Duodenal mucosa (tissue), 2 donors: ENCODE data around the gene HAT1.

ENCODE experiments used
- H3K27ac ChIP-seq: one replicate; pipeline ENCODE4 v1.7.0; 2013; ENCODE audit warnings: low read depth, low read length
- H3K27me3 ChIP-seq, 2 donors: one replicate each; pipeline ENCODE4 v1.7.0; 2013; ENCODE audit warnings: low read length in 2 of 2, control low read depth in 1 of 2; ENCODE audit not compliant: insufficient read depth in 2 of 2, control insufficient read depth in 1 of 2
- H3K36me3 ChIP-seq, 2 donors: one replicate each; pipeline ENCODE4 v1.7.0; 2013; ENCODE audit warnings: low read length in 2 of 2, control low read depth in 1 of 2; ENCODE audit not compliant: insufficient read depth in 2 of 2, control insufficient read depth in 1 of 2
- H3K4me1 ChIP-seq, 2 donors: one replicate each; pipeline ENCODE4 v1.7.0; 2013; ENCODE audit warnings: low read length in 2 of 2, control low read depth in 1 of 2; ENCODE audit not compliant: insufficient read depth in 2 of 2, control insufficient read depth in 1 of 2
- H3K4me3 ChIP-seq, 2 donors: one replicate each; pipeline ENCODE4 v1.7.0; 2013; ENCODE audit warnings: low read length in 2 of 2, low read depth in 1 of 2
- H3K9ac ChIP-seq, 2 donors: one replicate each; pipeline ENCODE4 v1.7.0; 2013; ENCODE audit warnings: low read length in 2 of 2, low read depth in 1 of 2
- H3K9me3 ChIP-seq, 2 donors: one replicate each; pipeline ENCODE4 v1.7.0; 2013; ENCODE audit warnings: low read length in 2 of 2, control low read depth in 1 of 2; ENCODE audit not compliant: control insufficient read depth in 1 of 2

HAT1 gene, protein sequence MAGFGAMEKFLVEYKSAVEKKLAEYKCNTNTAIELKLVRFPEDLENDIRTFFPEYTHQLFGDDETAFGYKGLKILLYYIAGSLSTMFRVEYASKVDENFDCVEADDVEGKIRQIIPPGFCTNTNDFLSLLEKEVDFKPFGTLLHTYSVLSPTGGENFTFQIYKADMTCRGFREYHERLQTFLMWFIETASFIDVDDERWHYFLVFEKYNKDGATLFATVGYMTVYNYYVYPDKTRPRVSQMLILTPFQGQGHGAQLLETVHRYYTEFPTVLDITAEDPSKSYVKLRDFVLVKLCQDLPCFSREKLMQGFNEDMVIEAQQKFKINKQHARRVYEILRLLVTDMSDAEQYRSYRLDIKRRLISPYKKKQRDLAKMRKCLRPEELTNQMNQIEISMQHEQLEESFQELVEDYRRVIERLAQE

DNA sequence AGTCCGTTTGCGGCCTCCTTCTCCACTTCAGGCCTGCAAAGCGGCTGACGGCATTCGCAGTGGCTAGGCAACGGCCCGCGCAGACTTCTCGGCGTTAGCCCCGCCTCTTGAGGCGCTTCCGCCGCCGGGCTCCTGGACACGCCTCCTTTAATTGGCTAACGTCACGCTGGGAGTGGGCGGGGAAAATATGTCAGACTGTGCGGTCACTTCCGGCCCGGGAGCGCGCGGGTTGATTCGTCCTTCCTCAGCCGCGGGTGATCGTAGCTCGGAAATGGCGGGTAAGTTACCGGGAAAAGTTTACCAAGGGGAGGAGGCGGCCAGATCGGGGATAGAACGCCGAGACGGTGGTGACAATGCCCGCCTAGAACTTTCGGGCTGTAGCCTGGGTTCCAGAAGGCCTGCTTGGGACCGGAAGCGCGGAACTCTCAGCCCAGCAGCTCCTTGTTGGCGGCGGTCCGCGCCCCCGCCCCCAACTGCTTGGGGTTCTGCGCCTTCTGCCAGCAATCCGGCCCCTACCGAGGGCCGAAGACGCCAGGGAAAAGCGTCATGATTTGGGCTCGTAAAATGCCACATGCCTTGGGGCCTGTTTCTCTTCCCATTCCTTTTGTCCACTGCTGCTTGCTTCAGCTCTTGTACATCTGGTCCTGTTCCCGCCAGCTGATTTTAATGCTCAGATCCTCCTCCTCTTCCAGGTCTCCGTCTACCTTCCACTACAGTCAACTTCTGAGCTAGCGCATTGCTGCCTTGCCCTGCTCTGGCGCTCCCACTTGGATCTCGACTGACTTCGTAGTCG lies at the start of gene HAT1:
TSS of gene HAT1 (plus strand) at position 232 of the 793 bp plus-strand sequence. CDS start at position 272, 40 bp downstream.
- peaks cover 0 to 8% of the 10 kb centered on the region in 2 donors for H3K36me3 ChIP-seq
- no peaks in the 10 kb centered on the region for H3K9me3 ChIP-seq
- H3K4me1 ChIP-seq: peaks cover 5 to 21% of the 10 kb centered on the region in 2 donors
- peak within 1 kb of the TSS; percentile 95 for H3K27ac ChIP-seq
- peak within 1 kb of the TSS; percentile 85 to 99 for H3K9ac ChIP-seq
- no peaks in the 10 kb centered on the region for H3K27me3 ChIP-seq
- peak within 1 kb of the TSS; percentile 97 to 99 for H3K4me3 ChIP-seq

DNA sequence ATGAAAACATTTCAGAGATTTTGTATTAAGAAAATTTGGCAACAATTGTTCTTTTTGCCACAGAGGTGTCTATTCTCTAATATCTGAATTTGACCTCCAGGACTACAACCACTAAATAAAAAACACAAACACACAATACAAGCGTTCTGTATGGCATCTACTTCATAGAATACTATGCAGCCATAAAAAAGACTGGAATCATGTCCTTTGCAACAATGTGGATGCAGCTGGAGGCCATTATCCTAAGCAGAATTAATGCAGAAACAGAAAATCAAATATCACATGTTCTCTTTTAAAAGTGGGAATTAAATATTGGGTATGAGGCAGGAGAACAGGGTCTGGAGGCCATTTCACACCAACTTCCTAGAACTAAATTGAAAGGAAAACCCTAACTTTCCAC lies 47.7 kb upstream of the HAT1 start:
- Histone ChIP-seq H3K27ac (no peak overlapping the region), H3K4me1 (peaks cover 0 to 4% of the 10 kb centered on the region in 2 donors), H3K27me3 (no peaks in the 10 kb centered on the region), H3K9me3 (peaks cover 0 to 4% of the 10 kb centered on the region in 2 donors), H3K36me3 (peaks cover 0 to 3% of the 10 kb centered on the region in 2 donors), H3K4me3 (no peak overlapping the region), H3K9ac (no peak overlapping the region)

DNA sequence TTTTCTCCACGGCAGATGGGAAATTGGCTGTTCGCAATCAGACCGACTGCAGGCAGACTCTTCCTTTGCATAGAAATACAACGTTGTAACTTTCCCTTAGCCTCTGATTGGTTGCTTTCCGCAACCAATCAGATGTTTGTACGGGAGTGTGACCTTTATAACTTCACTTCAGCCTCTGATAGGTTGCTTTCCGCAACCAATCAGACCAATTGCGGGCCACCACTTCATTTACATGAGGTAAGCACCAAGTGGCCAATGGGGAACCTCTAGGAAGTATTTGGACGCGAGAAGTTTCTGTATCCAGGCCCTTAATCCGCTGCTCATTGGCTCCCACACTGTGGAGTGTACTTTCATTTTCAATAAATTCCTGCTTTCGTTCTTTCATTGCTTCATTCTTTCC lies 47.3 kb upstream of the HAT1 start:
- H3K27me3 ChIP-seq: no peaks in the 10 kb centered on the region
- H3K4me3 ChIP-seq: no peak overlapping the region
- no peak overlapping the region for H3K27ac ChIP-seq
- peaks cover 0 to 3% of the 10 kb centered on the region in 2 donors for H3K36me3 ChIP-seq
- H3K9me3 ChIP-seq: peaks cover 0 to 4% of the 10 kb centered on the region in 2 donors
- H3K9ac ChIP-seq: no peak overlapping the region
- H3K4me1 ChIP-seq: peaks cover 0 to 4% of the 10 kb centered on the region in 2 donors

DNA sequence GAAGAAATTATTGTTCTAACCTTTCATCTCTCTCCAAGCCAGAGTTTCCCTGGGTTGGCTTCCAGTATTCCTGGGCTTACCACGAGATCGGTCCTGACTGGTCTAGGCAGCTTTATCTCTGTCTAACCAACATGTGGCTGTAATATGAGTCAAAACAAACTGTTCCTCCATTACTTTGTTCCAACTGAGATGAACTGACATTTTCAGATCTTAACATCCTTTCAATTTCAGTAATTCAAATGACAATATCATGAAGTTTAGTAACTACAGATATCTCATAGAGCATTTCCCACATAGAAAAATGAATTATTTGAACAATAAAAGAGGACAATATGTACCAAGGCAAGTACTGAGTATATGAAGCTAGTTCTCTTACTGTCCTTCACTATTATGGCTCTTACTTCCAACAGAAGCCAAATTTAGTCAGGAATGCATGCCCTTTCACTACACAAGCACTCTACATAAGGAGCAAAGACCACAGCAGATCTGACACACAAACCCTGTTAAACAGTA lies 43.7 kb upstream of the HAT1 start:
- Histone ChIP-seq H3K4me1 (peaks cover 0 to 4% of the 10 kb centered on the region in 2 donors), H3K27me3 (no peaks in the 10 kb centered on the region), H3K27ac (no peak overlapping the region), H3K4me3 (no peak overlapping the region), H3K9me3 (peaks cover 0 to 4% of the 10 kb centered on the region in 2 donors), H3K9ac (no peak overlapping the region), H3K36me3 (peaks cover 0 to 3% of the 10 kb centered on the region in 2 donors)

DNA sequence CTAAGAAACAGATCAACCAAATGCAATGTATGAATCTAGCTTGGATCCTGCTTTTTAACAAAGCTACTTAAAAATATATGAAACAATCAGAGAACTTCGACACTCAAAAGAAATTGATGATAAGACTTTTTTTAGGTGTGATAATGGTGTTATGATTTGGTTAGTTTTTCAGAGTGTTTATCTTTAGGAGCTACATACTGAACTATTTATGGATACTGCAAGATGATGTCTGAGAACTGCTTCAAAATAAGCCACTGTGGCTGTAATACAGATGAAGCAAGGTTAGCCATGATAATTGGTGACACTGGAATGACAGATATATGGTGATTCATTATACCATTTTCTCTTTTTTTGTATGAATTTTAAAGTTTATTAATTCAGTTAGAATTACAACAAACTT lies 42.4 kb upstream of the HAT1 start:
- Histone ChIP-seq H3K4me3 (no peak overlapping the region), H3K4me1 (peaks cover 0 to 4% of the 10 kb centered on the region in 2 donors), H3K9ac (no peak overlapping the region)

DNA sequence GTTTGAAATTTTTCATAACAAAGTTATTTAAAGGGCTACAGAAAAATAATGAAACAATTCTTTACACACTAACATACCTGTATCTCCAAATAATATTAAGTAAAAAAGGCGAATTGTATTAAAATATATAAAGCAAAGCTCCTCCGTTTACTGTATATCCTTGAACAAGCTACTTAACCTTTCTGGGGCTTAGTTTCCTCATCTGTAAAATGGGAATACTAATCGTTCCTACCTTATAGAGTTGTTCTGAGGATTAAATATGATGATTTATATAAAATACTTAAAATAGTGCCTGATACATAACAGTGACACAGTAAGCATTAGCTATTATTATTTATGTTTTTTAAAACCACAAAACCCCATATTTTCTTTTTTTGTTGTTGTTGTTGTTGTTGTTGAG lies 41.5 kb upstream of the HAT1 start:
- H3K4me3 ChIP-seq: no peak overlapping the region
- H3K27me3 ChIP-seq: no peaks in the 10 kb centered on the region
- H3K4me1 ChIP-seq: peaks cover 0 to 4% of the 10 kb centered on the region in 2 donors
- no peaks in the 10 kb centered on the region for H3K9me3 ChIP-seq
- no peak overlapping the region for H3K9ac ChIP-seq
- no peak overlapping the region for H3K27ac ChIP-seq
- H3K36me3 ChIP-seq: no peaks in the 10 kb centered on the region

More for the DNA sequence above, 42.4 kb upstream of the HAT1 start:
- Histone ChIP-seq H3K9me3 (peaks cover 0 to 2% of the 10 kb centered on the region in 2 donors), H3K27me3 (no peaks in the 10 kb centered on the region), H3K36me3 (peaks cover 0 to 1% of the 10 kb centered on the region in 2 donors), H3K27ac (no peak overlapping the region)

DNA sequence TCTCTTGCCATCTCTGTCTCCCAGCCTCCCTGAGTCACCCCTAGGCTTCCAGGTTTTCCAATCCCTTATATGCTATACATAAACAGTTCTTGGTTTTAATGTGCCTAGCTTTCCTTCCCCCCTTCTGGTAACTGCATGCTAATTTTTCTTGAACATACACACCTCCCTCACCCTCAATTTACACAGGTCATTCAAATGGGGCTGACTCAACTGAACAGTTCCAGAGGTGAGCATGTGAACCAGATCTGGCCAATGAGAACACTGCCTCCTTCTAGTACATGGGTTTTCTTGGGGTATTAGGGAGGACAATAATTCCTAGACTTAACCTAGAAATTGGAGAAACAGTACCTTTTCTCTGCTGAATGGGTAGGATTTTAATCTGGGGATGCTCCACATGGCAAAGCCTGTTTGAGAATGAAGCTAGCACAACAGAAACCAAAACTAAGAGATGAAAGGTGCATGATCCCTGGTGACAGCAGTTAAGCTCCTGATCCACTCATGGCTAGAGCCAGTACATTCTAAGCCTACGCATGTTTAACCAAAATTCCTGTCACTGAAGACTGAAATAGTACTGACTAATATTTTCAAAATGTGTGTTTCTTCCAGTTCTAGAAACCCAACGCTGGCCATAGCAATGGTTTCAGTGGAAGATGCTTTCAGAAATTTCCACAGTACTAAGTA lies 40.0 kb upstream of the HAT1 start:
- H3K36me3 ChIP-seq: no peaks in the 10 kb centered on the region
- H3K27me3 ChIP-seq: no peaks in the 10 kb centered on the region
- H3K4me1 ChIP-seq: peaks cover 0 to 4% of the 10 kb centered on the region in 2 donors
- no peak overlapping the region for H3K4me3 ChIP-seq
- no peaks in the 10 kb centered on the region for H3K9me3 ChIP-seq
- no peak overlapping the region for H3K27ac ChIP-seq
- no peak overlapping the region for H3K9ac ChIP-seq

DNA sequence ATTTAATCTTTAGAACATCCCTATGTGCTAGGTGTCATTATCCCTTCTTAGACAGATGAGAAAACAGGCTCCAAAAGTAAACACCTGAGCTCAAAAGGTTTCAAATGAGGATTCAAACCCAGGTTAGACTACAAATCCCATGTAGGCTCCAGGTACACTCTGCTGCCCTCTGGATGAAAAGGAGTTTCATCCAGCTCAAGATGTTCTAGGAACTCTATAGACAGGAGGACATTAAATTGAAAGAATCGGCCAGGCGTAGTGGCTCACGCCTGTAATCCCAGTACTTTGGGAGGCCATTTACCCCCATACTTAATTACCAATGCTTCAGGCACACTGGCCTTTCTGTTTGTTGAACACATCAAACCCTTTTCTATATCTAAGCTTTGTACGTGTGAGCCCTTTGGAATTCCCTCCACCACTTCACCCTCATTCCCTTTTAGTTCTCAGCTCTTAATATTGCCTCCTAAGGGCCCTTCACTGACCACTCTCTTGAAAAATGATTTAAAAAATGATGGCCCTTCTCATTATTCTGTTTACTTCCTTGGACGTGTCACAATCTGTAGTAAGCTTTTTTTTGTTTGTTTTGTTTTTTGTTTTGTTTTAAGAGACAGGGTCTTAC lies 38.9 kb upstream of the HAT1 start:
- Histone ChIP-seq H3K27me3 (no peaks in the 10 kb centered on the region), H3K36me3 (no peaks in the 10 kb centered on the region), H3K27ac (no peak overlapping the region)

DNA sequence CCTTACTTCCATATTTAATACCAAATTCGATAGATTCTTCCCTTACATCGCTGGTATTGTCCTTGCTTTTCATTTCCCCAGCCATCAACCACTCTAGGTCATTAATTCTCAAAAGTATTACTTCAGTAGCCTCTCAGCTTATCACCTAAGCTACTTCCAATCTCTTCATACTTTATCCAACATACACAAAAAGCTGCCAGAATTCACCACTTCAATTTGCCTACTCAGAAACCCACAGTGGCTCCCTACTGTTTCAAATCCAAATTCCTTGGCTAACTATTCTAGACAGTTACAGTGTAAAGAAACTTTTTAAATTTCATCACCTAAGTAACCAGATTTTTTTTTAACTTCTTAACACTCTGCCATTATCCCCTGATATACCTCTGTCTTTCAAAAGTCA lies 32.9 kb upstream of the HAT1 start:
- H3K27me3 ChIP-seq: no peaks in the 10 kb centered on the region
- no peaks in the 10 kb centered on the region for H3K9me3 ChIP-seq
- no peak overlapping the region for H3K27ac ChIP-seq
- no peak overlapping the region for H3K9ac ChIP-seq
- H3K4me3 ChIP-seq: no peak overlapping the region
- H3K36me3 ChIP-seq: no peaks in the 10 kb centered on the region
- peaks cover 8 to 13% of the 10 kb centered on the region in 2 donors for H3K4me1 ChIP-seq

More for the DNA sequence above, 38.9 kb upstream of the HAT1 start:
- peaks cover 0 to 4% of the 10 kb centered on the region in 2 donors for H3K4me1 ChIP-seq
- no peaks in the 10 kb centered on the region for H3K9me3 ChIP-seq
- no peak overlapping the region for H3K9ac ChIP-seq
- H3K4me3 ChIP-seq: no peak overlapping the region
